GM19455 (cell line): ENCODE measurements around the gene UBXN1.
A peak's percentile ranks its signal among the peaks of the same experiment; 100 is the strongest.

ENCODE experiments used
- ATAC-seq: cut with Tn5 transposase; IDR thresholded peaks from one replicate; pipeline ENCODE4 v1.9.1; 2021; ENCODE audit not compliant: unreplicated experiment

The UBXN1 gene, protein sequence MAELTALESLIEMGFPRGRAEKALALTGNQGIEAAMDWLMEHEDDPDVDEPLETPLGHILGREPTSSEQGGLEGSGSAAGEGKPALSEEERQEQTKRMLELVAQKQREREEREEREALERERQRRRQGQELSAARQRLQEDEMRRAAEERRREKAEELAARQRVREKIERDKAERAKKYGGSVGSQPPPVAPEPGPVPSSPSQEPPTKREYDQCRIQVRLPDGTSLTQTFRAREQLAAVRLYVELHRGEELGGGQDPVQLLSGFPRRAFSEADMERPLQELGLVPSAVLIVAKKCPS

GRCh38 chr11:62678770-62679696, at the start of gene UBXN1:
Gene UBXN1 (minus strand): TSS chr11:62679073. CDS start chr11:62678923, 150 bp downstream.
- ATAC-seq = peak; percentile 81

GRCh38 chr11:62728171-62728988, 49.5 kb upstream of the UBXN1 start, which contains the start of gene TTC9C:
Gene TTC9C (plus strand): TSS chr11:62728486. CDS start chr11:62728849, 363 bp downstream.
- ATAC-seq = no peak

GRCh38 chr11:62727872-62728170, 48.9 kb upstream of the UBXN1 start:
- ATAC-seq = peak; percentile 55

- ATAC-seq = peak; percentile 72
Observed at GRCh38 chr11:62727165-62727871, 48.4 kb upstream of the UBXN1 start, which contains the start of gene HNRNPUL2. Gene HNRNPUL2 (minus strand): TSS chr11:62727457. CDS start chr11:62727156, 301 bp downstream.

DNA sequence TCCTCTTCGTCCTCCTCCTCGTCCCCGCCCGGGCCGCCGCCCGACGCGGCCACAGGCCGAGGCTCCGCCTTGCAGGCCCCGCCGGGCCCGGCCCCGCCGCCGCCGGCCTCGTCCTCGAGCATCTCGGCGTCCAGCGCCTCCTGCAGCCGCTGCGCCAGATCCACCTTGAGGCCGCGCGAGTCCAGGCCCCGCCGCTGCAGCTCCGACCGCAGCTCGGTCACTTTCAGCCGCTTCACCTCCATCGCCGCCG, 48.0 kb upstream of the UBXN1 start:
- ATAC-seq = peak; percentile 12

GRCh38 chr11:62726156-62726914, 47.5 kb upstream of the UBXN1 start:
- ATAC-seq = no peak

- no peak for ATAC-seq
Observed at GRCh38 chr11:62725646-62726045, 46.8 kb upstream of the UBXN1 start.

GRCh38 chr11:62724171-62724570, 45.3 kb upstream of the UBXN1 start:
- ATAC-seq = no peak

- ATAC-seq = no peak
Observed at GRCh38 chr11:62721994-62722393, 43.1 kb upstream of the UBXN1 start.

DNA sequence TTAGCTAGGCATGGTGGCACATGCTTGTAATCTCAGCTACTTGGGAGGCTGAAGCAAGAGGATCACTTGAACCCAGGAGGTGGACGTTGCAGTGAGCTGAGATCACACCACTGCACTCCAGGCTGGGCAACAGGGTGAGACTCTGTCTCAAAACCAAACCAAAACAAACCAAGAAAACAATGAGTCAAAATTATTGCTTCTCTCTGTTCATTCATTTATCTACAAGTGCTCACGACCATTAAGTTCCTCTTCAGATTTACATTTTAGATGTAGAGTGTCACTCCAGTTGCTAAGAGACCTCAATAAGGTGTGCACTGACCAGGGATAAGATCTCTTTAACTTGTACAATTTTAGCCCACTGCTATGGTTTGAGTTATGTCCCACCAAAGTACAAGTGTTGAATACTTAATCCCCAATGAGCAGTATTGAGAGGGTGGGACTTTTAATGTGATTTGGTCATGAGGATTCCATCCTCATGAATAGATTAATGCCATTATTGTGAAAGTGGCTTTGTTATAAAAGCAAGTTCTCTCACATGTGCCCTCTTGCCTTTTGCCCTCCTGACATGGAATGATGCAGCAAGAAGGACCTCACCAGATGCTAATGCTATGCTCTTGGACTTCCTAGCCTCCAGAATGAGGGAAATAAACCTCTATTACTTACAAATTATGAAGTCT, 40.6 kb upstream of the UBXN1 start:
- ATAC-seq = no peak

DNA sequence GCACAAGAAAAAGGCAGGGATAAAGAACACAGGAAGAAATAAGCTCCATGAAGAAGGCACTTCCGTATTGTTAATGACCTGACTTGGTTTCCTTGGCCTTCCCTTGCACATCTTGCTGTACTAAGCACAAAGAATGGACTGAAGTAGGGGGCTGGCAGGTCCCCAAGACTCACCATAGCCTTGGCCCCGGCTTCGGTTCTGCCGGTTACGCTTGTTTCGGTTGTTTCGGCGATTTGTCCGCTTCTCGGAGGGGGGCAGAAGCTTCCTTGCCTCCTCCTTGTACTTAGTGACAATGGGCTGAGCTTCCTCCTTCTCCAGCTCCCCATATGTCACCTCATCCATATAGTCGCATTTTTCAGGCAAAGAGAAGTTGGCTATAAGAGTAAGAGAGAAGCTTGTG, 37.9 kb upstream of the UBXN1 start:
- no peak for ATAC-seq

DNA sequence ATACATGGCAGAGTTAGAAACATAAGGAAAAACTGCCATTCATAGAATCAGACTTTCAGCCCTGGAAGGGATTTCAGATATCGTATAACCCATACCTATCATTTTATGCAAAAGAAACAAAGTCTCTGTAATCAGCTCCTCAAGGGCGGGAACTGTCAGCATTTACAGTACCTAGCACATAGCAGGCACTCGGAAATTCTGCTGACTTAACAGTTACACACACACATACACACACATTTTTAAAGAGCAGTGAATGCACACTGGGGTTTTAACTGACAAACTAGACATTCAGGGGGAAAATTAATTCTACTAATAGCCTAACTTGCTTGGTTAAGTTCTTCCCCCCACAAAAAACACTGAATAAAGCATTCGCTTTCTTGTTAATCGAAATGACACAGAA, 37.3 kb upstream of the UBXN1 start:
- ATAC-seq = no peak

GRCh38 chr11:62715150-62716130, 36.6 kb upstream of the UBXN1 start:
- ATAC-seq = no peak

- no peak for ATAC-seq
Observed at GRCh38 chr11:62713343-62713742, 34.5 kb upstream of the UBXN1 start.

GRCh38 chr11:62712861-62713260, 34.0 kb upstream of the UBXN1 start:
- ATAC-seq = no peak

- no peak for ATAC-seq
Observed at GRCh38 chr11:62712276-62712812, 33.5 kb upstream of the UBXN1 start.

DNA sequence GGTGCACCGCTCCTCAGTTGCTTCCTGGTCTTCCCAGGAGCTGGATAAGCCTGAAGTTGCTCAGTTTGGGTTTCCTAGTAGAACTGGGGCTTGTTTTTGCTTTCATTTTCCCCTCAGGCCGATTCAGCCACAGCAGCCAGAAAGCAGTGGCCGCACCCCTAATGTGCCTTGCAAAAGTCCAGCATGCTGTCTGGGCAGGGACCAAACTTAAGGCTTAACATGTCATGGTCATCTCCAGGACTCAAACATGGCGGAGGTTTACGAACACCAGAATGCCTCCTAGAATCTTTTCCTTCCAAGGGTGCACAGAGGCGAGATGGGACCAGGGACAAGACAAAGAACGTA, 31.1 kb upstream of the UBXN1 start:
- ATAC-seq = peak; percentile 9
